ENCODE results near the gene BMS1. TPM values are rescaled to one million over a fixed set of nuclear protein-coding genes. Genes with fewer than 3 reads are reported as not detected.
A peak's percentile ranks its signal among the peaks of the same experiment; 100 is the strongest.

Gene BMS1
- total and polyA plus RNA-seq, 2 of the 13 experiments (the other 11 are each of a cell fraction or from before 2014, with no cell fraction given): 3.9 to 25.2 TPM

DNA sequence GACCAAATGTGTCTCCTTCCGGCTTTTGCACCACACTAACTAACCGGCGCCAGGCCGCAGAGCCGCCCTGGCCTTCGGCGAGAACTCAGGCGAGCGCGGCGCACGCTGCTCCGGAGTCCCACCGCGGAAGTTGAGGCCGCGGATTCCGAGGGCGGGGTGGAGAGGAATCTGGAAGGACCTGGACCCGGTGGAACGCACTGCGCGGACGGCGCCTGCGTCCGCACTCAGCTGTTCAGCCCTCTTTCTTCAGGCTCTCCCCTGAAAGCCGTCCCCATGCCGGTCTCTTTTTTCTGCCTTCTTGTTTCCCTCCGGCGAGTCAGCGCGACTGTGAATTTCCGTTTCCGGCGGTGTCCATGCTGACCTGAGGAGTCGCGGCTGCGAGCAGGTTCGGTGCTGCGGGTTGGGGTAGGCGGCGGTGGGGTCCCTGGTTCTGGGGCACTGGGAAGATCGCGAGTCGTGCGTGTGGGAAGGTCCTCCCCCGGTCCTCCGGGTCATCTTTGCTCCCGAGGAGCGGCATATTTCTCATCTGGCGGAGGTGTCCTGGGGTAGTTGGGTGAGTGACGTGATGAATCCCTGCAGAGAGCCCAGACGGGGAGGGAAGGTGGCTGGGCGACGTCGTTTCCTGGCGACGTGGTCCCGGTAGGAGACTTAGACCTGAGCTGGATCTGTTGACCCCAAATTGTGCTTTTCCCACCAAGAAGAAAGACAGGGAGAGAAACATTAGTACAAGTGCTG is at the start of gene BMS1 (continued):
- TF ChIP-seq, protein P1, sequence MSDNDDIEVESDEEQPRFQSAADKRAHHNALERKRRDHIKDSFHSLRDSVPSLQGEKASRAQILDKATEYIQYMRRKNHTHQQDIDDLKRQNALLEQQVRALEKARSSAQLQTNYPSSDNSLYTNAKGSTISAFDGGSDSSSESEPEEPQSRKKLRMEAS (IDR thresholded peaks at IDR 0.05): peak; percentile 95
- TF ChIP-seq HMGA1 (CRISPR knock-in tag; conservative IDR thresholded peaks at IDR 0.05) (no peak), ZNF567 (CRISPR knock-in tag; IDR thresholded peaks at IDR 0.05; ENCODE audit: borderline replicate concordance) (0 out of 2 replicates have a peak, but pooled peaks have one; percentile 64), MIXL1 (CRISPR knock-in tag; IDR thresholded peaks at IDR 0.05) (peak; percentile 92), ZBTB21 (CRISPR knock-in tag; IDR thresholded peaks at IDR 0.05) (peak; percentile 77; the same call in 1 of the 2 replicates), RBM22 (optimal IDR thresholded peaks at IDR 0.05; ENCODE audit: low read length) (no peak), TCF12 (IDR thresholded peaks at IDR 0.05) (no peak), TCF12 (CRISPR knock-in tag; IDR thresholded peaks at IDR 0.05) (peak; percentile 78; the same call in 1 of the 2 replicates), MIER3 (CRISPR knock-in tag; IDR thresholded peaks at IDR 0.05; ENCODE audit: borderline replicate concordance) (peak; percentile 88; the same call in 1 of the 2 replicates), HOXA5 (CRISPR knock-in tag; IDR thresholded peaks at IDR 0.05) (no peak; the same call in none of the 2 replicates)
- TF ChIP-seq, protein P2, sequence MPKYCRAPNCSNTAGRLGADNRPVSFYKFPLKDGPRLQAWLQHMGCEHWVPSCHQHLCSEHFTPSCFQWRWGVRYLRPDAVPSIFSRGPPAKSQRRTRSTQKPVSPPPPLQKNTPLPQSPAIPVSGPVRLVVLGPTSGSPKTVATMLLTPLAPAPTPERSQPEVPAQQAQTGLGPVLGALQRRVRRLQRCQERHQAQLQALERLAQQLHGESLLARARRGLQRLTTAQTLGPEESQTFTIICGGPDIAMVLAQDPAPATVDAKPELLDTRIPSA (CRISPR knock-in tag; IDR thresholded peaks at IDR 0.05; ENCODE audit: borderline replicate concordance): peak; percentile 94
- TF ChIP-seq, protein P3, sequence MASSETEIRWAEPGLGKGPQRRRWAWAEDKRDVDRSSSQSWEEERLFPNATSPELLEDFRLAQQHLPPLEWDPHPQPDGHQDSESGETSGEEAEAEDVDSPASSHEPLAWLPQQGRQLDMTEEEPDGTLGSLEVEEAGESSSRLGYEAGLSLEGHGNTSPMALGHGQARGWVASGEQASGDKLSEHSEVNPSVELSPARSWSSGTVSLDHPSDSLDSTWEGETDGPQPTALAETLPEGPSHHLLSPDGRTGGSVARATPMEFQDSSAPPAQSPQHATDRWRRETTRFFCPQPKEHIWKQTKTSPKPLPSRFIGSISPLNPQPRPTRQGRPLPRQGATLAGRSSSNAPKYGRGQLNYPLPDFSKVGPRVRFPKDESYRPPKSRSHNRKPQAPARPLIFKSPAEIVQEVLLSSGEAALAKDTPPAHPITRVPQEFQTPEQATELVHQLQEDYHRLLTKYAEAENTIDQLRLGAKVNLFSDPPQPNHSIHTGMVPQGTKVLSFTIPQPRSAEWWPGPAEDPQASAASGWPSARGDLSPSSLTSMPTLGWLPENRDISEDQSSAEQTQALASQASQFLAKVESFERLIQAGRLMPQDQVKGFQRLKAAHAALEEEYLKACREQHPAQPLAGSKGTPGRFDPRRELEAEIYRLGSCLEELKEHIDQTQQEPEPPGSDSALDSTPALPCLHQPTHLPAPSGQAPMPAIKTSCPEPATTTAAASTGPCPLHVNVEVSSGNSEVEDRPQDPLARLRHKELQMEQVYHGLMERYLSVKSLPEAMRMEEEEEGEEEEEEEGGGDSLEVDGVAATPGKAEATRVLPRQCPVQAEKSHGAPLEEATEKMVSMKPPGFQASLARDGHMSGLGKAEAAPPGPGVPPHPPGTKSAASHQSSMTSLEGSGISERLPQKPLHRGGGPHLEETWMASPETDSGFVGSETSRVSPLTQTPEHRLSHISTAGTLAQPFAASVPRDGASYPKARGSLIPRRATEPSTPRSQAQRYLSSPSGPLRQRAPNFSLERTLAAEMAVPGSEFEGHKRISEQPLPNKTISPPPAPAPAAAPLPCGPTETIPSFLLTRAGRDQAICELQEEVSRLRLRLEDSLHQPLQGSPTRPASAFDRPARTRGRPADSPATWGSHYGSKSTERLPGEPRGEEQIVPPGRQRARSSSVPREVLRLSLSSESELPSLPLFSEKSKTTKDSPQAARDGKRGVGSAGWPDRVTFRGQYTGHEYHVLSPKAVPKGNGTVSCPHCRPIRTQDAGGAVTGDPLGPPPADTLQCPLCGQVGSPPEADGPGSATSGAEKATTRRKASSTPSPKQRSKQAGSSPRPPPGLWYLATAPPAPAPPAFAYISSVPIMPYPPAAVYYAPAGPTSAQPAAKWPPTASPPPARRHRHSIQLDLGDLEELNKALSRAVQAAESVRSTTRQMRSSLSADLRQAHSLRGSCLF (CRISPR knock-in tag; IDR thresholded peaks at IDR 0.05; ENCODE audit: borderline replicate concordance): no peak
- TF ChIP-seq, protein P4, sequence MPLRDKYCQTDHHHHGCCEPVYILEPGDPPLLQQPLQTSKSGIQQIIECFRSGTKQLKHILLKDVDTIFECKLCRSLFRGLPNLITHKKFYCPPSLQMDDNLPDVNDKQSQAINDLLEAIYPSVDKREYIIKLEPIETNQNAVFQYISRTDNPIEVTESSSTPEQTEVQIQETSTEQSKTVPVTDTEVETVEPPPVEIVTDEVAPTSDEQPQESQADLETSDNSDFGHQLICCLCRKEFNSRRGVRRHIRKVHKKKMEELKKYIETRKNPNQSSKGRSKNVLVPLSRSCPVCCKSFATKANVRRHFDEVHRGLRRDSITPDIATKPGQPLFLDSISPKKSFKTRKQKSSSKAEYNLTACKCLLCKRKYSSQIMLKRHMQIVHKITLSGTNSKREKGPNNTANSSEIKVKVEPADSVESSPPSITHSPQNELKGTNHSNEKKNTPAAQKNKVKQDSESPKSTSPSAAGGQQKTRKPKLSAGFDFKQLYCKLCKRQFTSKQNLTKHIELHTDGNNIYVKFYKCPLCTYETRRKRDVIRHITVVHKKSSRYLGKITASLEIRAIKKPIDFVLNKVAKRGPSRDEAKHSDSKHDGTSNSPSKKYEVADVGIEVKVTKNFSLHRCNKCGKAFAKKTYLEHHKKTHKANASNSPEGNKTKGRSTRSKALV (CRISPR knock-in tag; IDR thresholded peaks at IDR 0.05): peak; percentile 83
- TF ChIP-seq, protein P5, sequence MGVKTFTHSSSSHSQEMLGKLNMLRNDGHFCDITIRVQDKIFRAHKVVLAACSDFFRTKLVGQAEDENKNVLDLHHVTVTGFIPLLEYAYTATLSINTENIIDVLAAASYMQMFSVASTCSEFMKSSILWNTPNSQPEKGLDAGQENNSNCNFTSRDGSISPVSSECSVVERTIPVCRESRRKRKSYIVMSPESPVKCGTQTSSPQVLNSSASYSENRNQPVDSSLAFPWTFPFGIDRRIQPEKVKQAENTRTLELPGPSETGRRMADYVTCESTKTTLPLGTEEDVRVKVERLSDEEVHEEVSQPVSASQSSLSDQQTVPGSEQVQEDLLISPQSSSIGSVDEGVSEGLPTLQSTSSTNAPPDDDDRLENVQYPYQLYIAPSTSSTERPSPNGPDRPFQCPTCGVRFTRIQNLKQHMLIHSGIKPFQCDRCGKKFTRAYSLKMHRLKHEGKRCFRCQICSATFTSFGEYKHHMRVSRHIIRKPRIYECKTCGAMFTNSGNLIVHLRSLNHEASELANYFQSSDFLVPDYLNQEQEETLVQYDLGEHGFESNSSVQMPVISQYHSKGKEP (CRISPR knock-in tag; IDR thresholded peaks at IDR 0.05): peak; percentile 88
- TF ChIP-seq, protein P6, sequence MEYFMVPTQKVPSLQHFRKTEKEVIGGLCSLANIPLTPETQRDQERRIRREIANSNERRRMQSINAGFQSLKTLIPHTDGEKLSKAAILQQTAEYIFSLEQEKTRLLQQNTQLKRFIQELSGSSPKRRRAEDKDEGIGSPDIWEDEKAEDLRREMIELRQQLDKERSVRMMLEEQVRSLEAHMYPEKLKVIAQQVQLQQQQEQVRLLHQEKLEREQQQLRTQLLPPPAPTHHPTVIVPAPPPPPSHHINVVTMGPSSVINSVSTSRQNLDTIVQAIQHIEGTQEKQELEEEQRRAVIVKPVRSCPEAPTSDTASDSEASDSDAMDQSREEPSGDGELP (IDR thresholded peaks at IDR 0.05; ENCODE audit: borderline replicate concordance, low read depth): peak; percentile 99
